ENCODE data around the gene PIAS4. TPM values are rescaled to one million over a fixed set of nuclear protein-coding genes. Genes with fewer than 3 reads are reported as not detected.
A peak's percentile ranks its signal among the peaks of the same experiment; 100 is the strongest.
"Not testable (repeated sequence)": the region's sequence is repeated elsewhere in the genome, so short reads cannot be mapped to it uniquely, and the experiment has no call there.

The PIAS4 gene
- total RNA-seq, 4 donors from 2014 or later = 10.6 to 21.6 (median 11.2) TPM

GRCh38 chr19:3964256-3965194 is 43.0 kb upstream of the PIAS4 start:
- TF ChIP-seq, protein P1, sequence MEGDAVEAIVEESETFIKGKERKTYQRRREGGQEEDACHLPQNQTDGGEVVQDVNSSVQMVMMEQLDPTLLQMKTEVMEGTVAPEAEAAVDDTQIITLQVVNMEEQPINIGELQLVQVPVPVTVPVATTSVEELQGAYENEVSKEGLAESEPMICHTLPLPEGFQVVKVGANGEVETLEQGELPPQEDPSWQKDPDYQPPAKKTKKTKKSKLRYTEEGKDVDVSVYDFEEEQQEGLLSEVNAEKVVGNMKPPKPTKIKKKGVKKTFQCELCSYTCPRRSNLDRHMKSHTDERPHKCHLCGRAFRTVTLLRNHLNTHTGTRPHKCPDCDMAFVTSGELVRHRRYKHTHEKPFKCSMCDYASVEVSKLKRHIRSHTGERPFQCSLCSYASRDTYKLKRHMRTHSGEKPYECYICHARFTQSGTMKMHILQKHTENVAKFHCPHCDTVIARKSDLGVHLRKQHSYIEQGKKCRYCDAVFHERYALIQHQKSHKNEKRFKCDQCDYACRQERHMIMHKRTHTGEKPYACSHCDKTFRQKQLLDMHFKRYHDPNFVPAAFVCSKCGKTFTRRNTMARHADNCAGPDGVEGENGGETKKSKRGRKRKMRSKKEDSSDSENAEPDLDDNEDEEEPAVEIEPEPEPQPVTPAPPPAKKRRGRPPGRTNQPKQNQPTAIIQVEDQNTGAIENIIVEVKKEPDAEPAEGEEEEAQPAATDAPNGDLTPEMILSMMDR (IDR thresholded peaks at IDR 0.05) = no peak
- ATAC-seq (ENCODE audit: low FRiP score) (peak; percentile 17), DNase-seq (ENCODE audit: low spot score) (no peak)

DNA sequence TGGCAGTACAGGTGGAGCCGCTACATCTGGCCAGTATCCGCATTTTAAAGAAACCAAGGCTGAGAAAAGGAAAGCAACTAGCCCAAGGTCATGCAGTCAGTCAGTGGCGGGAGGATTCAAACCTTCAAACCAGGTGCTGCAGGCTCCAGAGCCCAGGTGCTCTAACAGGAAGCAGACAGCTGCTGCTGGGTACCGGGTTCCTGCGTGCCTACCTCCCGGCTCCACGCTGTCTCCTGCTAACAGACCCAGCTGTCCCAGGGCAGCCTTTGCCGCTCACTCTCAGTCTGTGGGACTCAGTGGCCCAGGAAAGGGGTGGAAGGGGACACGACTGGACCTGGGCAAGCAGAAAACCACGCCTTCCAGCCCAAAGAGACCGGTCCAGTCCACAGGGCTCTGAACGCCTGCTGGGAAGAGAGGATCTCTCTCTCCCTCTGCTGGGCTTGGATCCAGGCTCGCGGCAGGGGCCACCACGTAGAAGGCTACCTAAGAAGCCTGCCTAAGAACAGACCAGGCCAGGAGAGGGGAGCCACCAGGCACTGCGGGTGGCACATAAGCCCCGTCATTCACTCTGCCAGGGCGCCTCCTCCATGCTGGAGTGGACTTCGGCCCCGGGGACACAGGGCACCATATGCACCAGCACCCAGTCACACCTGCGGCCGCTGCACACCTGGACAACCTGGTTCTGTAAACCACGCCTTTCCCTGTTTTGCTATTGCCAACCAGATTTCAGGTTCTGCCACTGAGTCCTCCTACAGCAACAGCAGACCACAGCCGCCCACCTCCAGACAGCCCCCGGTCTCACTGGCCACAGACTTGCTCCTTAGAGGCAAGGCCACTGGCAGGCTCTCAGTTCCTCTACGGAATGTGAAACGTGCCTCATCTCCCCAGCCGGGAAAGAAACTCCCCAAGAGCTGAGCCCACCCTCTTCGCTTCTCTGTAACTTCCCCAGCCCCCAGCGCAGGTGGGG is 41.2 kb upstream of the PIAS4 start:
- TF ChIP-seq, protein P1 (IDR thresholded peaks at IDR 0.05) = no peak
- no peak for DNase-seq (ENCODE audit: low spot score)
- ATAC-seq (ENCODE audit: low FRiP score) = no peak

DNA sequence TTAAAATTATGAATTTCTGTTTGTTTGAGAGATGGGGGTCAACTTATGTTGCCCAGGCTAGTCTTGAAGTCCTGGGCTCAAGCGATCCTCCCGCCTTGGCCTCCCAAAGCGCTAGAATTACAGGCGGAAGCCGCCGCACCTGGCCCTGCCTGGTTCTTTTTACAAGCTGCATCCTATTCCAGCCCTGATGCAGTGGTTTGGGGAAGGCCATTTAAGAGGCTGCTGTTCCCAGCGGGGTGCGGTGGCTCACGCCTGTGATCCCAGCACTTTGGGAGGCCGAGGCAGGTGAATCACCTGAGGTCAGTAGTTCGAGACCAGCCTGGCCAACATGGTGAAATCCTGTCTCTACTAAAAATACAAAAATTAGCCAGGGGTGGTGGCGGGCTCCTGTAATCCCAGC is 39.6 kb upstream of the PIAS4 start:
- ATAC-seq (ENCODE audit: low FRiP score) = not testable (repeated sequence)

GRCh38 chr19:3968556-3969434 is 38.7 kb upstream of the PIAS4 start:
- peak; percentile 72 for ATAC-seq (ENCODE audit: low FRiP score)
- peak; percentile 50 for DNase-seq (ENCODE audit: low spot score)
- TF ChIP-seq, protein P1 (IDR thresholded peaks at IDR 0.05) = no peak

More for the DNA sequence above, 39.6 kb upstream of the PIAS4 start:
- DNase-seq (ENCODE audit: low spot score) = not testable (repeated sequence)

- TF ChIP-seq, protein P1 (IDR thresholded peaks at IDR 0.05) = no peak
- ATAC-seq (ENCODE audit: low FRiP score) (peak; percentile 25), DNase-seq (ENCODE audit: low spot score) (no peak)
Observed at GRCh38 chr19:3969435-3970312, 37.9 kb upstream of the PIAS4 start.

GRCh38 chr19:3970313-3970807 is 37.2 kb upstream of the PIAS4 start:
- ATAC-seq (ENCODE audit: low FRiP score) = no peak
- TF ChIP-seq, protein P1 (IDR thresholded peaks at IDR 0.05) = no peak

More at GRCh38 chr19:3970313-3970807, 37.2 kb upstream of the PIAS4 start:
- DNase-seq (ENCODE audit: low spot score) = no peak
